DOHH2 (cell line): ENCODE results near the gene LMO2.

Source experiments
- CTCF ChIP-seq: fragments of 200-600 bp; sonication (generic); IDR thresholded peaks from one replicate; pipeline ENCODE4 v1.5.1; 2014; ENCODE audit warnings: antibody characterized with exemption, mild to moderate bottlenecking, low read depth, low read length; ENCODE audit not compliant: poor library complexity, severe bottlenecking
- EZH2phosphoT487 ChIP-seq: fragments of 200-600 bp; sonication (generic); IDR thresholded peaks from 2 replicates; pipeline ENCODE4 v1.6.1; 2017; ENCODE audit warnings: borderline replicate concordance, mild to moderate bottlenecking, antibody characterized with exemption, low read length, moderate library complexity, mixed read lengths

GRCh38 chr11:33913991-33914390, 22.1 kb upstream of the LMO2 start:
- TF ChIP-seq CTCF (no peak), EZH2phosphoT487 (no peak)
